GM11168 (cell line): ENCODE results near the gene ADAM23.

Source experiments
- in situ Hi-C: fragments of 300-500 bp; cut with MboI; formaldehyde crosslinking; loops from one replicate; pipeline ENCODE4 v1.12.0; 2022; ENCODE audit warnings: low sequenced_read_pairs; ENCODE audit not compliant: unreplicated experiment

ADAM23 gene

DNA sequence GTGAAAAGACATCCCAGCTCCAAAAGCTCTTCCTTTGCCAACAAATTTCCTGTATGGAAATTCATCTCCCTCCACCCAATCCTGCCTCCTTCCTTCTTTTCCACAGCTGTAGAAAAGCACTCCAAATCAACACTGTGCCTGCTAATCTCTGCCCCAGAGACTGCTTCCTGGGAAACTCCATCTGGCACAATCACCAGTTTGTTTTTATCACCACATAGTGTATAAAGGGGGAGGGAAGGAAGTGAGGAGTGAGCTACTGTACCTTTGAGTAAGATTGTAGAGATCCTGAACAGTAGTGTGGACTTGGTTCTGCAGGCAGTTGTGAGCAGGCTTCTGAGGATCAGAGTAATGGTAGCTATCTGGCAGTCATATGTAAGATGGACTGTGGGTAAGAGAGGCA, 184.3 kb downstream of the ADAM23 start:
- in situ Hi-C loops = no loop called here

DNA sequence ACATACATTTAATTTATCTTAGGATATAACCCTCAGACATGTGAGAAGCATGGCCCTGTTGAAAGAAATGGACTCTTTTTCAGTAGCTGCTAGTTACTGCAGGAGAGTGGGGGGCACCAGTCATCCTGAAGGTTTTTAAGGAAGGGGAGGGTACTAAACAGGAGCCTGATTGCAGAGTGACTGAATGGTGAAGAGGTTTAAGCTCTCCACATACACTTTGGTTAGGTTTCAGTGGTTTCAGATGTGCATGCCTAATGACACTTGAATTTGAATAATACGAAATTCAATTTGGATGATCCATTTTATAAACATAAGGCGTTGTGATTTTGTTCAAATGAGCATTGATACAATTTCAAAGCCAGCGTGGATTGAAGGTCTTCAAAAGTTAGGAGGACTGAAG, 188.0 kb downstream of the ADAM23 start:
- in situ Hi-C loops = no loop called here

DNA sequence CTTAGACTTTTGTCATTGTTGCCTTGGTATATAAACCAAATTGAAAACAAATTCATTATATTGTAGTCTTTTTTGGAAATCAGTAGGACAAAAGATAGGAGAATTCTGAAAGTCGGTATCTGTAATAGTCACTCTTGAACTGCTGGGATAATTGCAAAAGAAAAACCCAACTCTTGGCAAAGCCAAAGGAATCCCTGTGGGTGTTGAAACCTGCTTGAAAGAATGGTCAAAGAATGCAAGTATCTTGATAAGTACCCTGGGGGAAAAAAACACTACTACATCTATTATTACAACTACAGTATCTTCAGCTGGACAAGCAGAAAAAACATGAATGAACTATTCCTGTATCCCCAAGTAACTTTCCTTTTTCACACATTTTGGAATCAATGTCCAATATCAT, 191.7 kb downstream of the ADAM23 start:
- in situ Hi-C loops = no loop called here

GRCh38 chr2:206639636-206640035, 196.3 kb downstream of the ADAM23 start:
- in situ Hi-C loops = no loop called here

- in situ Hi-C loops = no loop called here
Observed at GRCh38 chr2:206641226-206641625, 197.9 kb downstream of the ADAM23 start.

- in situ Hi-C loops = no loop called here
Observed at GRCh38 chr2:206642075-206643025, 199.0 kb downstream of the ADAM23 start, which contains the start of gene FAM237A. FAM237A (plus strand) TSS chr2:206642487; CDS start chr2:206644237, 1,750 bp downstream.

DNA sequence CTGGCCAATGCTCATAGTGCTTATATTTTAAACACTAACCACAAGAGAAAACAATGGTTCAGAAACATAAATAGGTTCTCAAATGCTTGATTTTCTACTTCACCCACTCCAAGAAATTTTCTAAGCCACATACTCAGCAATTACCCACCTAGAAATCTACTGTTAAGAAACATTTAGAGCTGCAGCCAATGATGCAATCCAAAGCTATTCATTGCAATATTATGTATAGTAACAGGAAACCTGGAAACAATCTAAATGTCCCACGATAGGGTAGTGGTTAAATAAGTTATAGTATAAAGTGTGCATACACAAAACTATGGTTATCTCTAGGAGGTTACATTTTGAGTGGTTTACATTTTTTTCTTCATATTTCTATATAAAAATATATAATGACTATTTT, 204.7 kb downstream of the ADAM23 start:
- in situ Hi-C loops = no loop called here

- in situ Hi-C loops = no loop called here
Observed at GRCh38 chr2:206657087-206657486, 213.8 kb downstream of the ADAM23 start.

DNA sequence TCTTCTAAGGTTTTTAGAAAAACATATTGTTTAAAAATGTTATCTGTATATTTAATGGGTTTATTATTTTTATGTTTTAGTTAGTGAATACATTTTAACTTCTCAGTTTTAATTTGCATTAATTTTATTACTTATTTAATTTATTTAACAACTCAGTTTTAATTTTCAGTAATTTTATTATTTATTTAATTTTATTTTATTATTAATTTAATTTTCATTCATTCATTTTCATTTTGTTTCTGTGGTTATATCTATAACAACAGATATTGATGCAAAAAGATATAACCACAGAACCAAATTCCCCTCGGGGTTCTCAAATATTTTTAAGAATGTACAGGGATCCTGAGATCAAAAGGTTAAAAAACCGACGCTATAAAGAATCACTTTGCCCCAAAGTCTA, 221.9 kb downstream of the ADAM23 start:
- in situ Hi-C loops = no loop called here
